Spinal cord (tissue), 10 donors: ENCODE results near the gene A4GALT. TPM values are rescaled to one million over a fixed set of nuclear protein-coding genes. Genes with fewer than 3 reads are reported as not detected.
"Not testable (repeated sequence)": the region's sequence is repeated elsewhere in the genome, so short reads cannot be mapped to it uniquely, and the experiment has no call there.

Experiments
- DNase-seq, 6 donors: peaks; one replicate each; pipeline versions ENCODE4 v3.0.0 to v3.0.0-alpha.2; 2013 to 2015; ENCODE audit warnings: low spot score in 6 of 6, low read depth in 4 of 6
- H3K27ac ChIP-seq: one replicate; pipeline ENCODE4 v1.5.1; 2013; ENCODE audit warnings: low read depth, low read length, control low read depth
- H3K27me3 ChIP-seq: one replicate; pipeline ENCODE4 v1.6.1; 2013; ENCODE audit warnings: low read length; ENCODE audit not compliant: control insufficient read depth, insufficient read depth
- H3K36me3 ChIP-seq: one replicate; pipeline ENCODE4 v1.6.1; 2013; ENCODE audit warnings: low read length; ENCODE audit not compliant: control insufficient read depth, insufficient read depth
- H3K4me1 ChIP-seq: one replicate; pipeline ENCODE4 v1.6.1; 2013; ENCODE audit warnings: low read length; ENCODE audit not compliant: control insufficient read depth, insufficient read depth
- H3K4me3 ChIP-seq: one replicate; pipeline ENCODE4 v1.5.1; 2013; ENCODE audit warnings: low read depth, low read length, control low read depth
- H3K9me3 ChIP-seq: one replicate; pipeline ENCODE4 v1.6.1; 2013; ENCODE audit warnings: low read length; ENCODE audit not compliant: control insufficient read depth, insufficient read depth
- WGBS: methylation state at CpG from one replicate; pipeline ENCODE4 v1.1.5; 2013; ENCODE audit warnings: missing lambda C conversion rate; ENCODE audit not compliant: insufficient coverage; 5-methylcytosine and 5-hydroxymethylcytosine counted together
- polyA plus RNA-seq, 2 donors: library from polyadenylated mRNA; unstranded; fragments of 120-200 nt; gene quantifications; one replicate each; pipeline ENCODE4 v1.2.1, GENCODE V29; 2013; ENCODE audit not compliant: insufficient read length in 2 of 2
- total RNA-seq, 2 donors: library from RNA; depleted of rRNA in 1 of 2; stranded (reverse); fragments of 120-200 nt in 1 of 2; fragments of >200 nt in 1 of 2; gene quantifications; one replicate each; pipeline versions ENCODE4 v1.2.3 to v1.2.4, GENCODE V29; 2013 to 2014
- donor health status: healthy.

The A4GALT gene
- total and polyA plus RNA-seq, 4 donors, result 4.5 to 14.6 (median 6.5) TPM

- Histone ChIP-seq H3K4me3 (no peak overlapping the region), H3K27ac (no peak overlapping the region), H3K4me1 (no peaks in the 10 kb centered on the region), H3K27me3 (no peaks in the 10 kb centered on the region), H3K36me3 (no peaks in the 10 kb centered on the region), H3K9me3 (peaks cover 1% of the 10 kb centered on the region)
- 48% methylated on average over 4 of the region's 7 CpGs for WGBS
- DNase-seq, result peak in 1 of 6 donors; percentile 45
Measured at GRCh38 chr22:42676059-42676607, 44.5 kb downstream of the A4GALT start.

- peak in 2 of 6 donors; percentile 42 to 50 for DNase-seq
- Histone ChIP-seq H3K4me1 (no peaks in the 10 kb centered on the region), H3K9me3 (peaks cover 1% of the 10 kb centered on the region), H3K4me3 (no peak overlapping the region), H3K36me3 (no peaks in the 10 kb centered on the region), H3K27me3 (no peaks in the 10 kb centered on the region), H3K27ac (no peak overlapping the region)
- 14% methylated on average over 1 of the region's 2 CpGs for WGBS
Measured at GRCh38 chr22:42673898-42674401, 46.7 kb downstream of the A4GALT start.

GRCh38 chr22:42673071-42673470, 47.6 kb downstream of the A4GALT start:
- H3K27ac ChIP-seq, H3K36me3 ChIP-seq, H3K4me3 ChIP-seq, H3K4me1 ChIP-seq, H3K27me3 ChIP-seq, H3K9me3 ChIP-seq, DNase-seq: not testable (repeated sequence)
- 94% methylated on average over 10 of the region's 13 CpGs for WGBS

GRCh38 chr22:42670921-42671709, 49.6 kb downstream of the A4GALT start:
- no peaks in the 10 kb centered on the region for H3K27me3 ChIP-seq
- no peaks in the 10 kb centered on the region for H3K4me1 ChIP-seq
- no peak overlapping the region for H3K27ac ChIP-seq
- H3K4me3 ChIP-seq, result no peak overlapping the region
- WGBS, result 73% methylated on average over 9 of the region's 19 CpGs
- H3K36me3 ChIP-seq, result no peaks in the 10 kb centered on the region
- no peak for DNase-seq
- no peaks in the 10 kb centered on the region for H3K9me3 ChIP-seq

- H3K27ac ChIP-seq, result no peak overlapping the region
- no peaks in the 10 kb centered on the region for H3K4me1 ChIP-seq
- H3K36me3 ChIP-seq, result no peaks in the 10 kb centered on the region
- no peaks in the 10 kb centered on the region for H3K27me3 ChIP-seq
- no peak overlapping the region for H3K4me3 ChIP-seq
- H3K9me3 ChIP-seq, result no peaks in the 10 kb centered on the region
- DNase-seq, result no peak
- WGBS, result 100% methylated on average over 2 of the region's 4 CpGs
Measured at GRCh38 chr22:42670046-42670445, 50.6 kb downstream of the A4GALT start.

- not testable (repeated sequence) for H3K27me3 ChIP-seq, H3K4me3 ChIP-seq, H3K9me3 ChIP-seq, H3K27ac ChIP-seq, H3K36me3 ChIP-seq, DNase-seq
- H3K4me1 ChIP-seq, result peaks cover 12% of the 10 kb centered on the region
- 100% methylated on average over 1 of the region's 3 CpGs for WGBS
Measured at GRCh38 chr22:42666393-42666792, 54.3 kb downstream of the A4GALT start.

GRCh38 chr22:42664976-42665831, 55.5 kb downstream of the A4GALT start:
- Histone ChIP-seq H3K4me3 (no peak overlapping the region), H3K36me3 (no peaks in the 10 kb centered on the region), H3K27me3 (peaks cover 3% of the 10 kb centered on the region), H3K9me3 (no peaks in the 10 kb centered on the region), H3K27ac (no peak overlapping the region), H3K4me1 (peaks cover 12% of the 10 kb centered on the region)
- 74% methylated on average over 9 of the region's 11 CpGs for WGBS
- no peak for DNase-seq

- no peaks in the 10 kb centered on the region for H3K9me3 ChIP-seq
- H3K4me1 ChIP-seq, result peaks cover 15% of the 10 kb centered on the region
- WGBS, result 2% methylated on average over 67 of the region's 68 CpGs
- DNase-seq, result peak in 4 of 6 donors; percentile 64 to 93 (median 80)
- no peak overlapping the region for H3K27ac ChIP-seq
- peaks cover 3% of the 10 kb centered on the region for H3K27me3 ChIP-seq
- no peaks in the 10 kb centered on the region for H3K36me3 ChIP-seq
- peak overlapping the region; percentile 48 for H3K4me3 ChIP-seq
Measured at GRCh38 chr22:42661985-42662831, 58.5 kb downstream of the A4GALT start.

- H3K27me3 ChIP-seq, result no peaks in the 10 kb centered on the region
- no peaks in the 10 kb centered on the region for H3K9me3 ChIP-seq
- no peaks in the 10 kb centered on the region for H3K36me3 ChIP-seq
- 98% methylated on average over 4 of the region's 8 CpGs for WGBS
- peaks cover 4% of the 10 kb centered on the region for H3K4me1 ChIP-seq
- no peak overlapping the region for H3K27ac ChIP-seq
- DNase-seq, result no peak
- no peak overlapping the region for H3K4me3 ChIP-seq
Measured at GRCh38 chr22:42656578-42656977, 64.1 kb downstream of the A4GALT start.
